Measurements from ENCODE around the gene HBZ. TPM values are rescaled to one million over a fixed set of nuclear protein-coding genes. Genes with fewer than 3 reads are reported as not detected.
"Not testable (repeated sequence)": the region's sequence is repeated elsewhere in the genome, so short reads cannot be mapped to it uniquely, and the experiment has no call there.

HBZ gene
- polyA plus RNA-seq, 3 donors, result 1.4 to 1.6 TPM; not detected in 1

DNA sequence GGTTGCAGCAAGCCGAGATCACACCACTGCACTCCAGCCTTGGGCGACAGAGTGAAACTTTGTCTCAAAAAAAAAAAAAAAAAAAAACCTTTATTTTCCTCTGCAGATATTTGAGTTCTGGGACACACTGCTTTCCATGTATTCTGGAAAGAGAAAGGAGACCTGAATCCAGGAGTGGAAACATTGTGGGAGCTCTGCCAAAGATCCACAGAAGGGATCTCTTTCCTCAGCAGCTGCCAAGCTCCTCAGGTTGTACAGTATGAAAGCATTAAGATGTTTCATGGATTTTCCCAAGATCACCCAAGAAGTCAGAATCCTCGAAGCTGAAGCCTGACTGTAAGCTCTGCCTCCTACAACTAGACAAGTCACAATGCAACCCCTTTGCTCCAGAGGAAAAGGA is 27.4 kb upstream of the HBZ start:
- no peak for DNase-seq (ENCODE audit: extremely low read depth in 1 of 11, low read depth in 9 of 11, low spot score in 4 of 11)

DNA sequence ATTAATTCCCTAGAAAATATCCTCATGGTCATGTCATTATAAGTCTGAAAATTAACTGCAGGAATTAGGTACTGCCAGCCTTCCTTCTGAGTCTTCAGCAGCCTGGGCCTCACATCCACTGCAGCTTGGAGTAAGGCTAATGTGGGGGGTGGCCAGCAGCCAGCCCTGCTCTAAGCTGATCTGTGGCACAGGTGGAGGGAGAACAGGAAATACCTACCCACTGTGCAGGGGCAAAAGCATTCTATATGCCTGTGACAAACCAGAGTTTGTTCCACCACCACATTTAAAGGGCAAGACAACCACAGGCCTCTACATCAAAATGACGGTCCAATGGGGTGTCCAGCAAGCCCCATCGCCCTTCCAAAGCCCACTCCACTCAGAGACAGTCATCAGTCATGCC is 23.4 kb upstream of the HBZ start:
- DNase-seq (ENCODE audit: extremely low read depth in 1 of 11, low read depth in 9 of 11, low spot score in 4 of 11), result no peak

DNA sequence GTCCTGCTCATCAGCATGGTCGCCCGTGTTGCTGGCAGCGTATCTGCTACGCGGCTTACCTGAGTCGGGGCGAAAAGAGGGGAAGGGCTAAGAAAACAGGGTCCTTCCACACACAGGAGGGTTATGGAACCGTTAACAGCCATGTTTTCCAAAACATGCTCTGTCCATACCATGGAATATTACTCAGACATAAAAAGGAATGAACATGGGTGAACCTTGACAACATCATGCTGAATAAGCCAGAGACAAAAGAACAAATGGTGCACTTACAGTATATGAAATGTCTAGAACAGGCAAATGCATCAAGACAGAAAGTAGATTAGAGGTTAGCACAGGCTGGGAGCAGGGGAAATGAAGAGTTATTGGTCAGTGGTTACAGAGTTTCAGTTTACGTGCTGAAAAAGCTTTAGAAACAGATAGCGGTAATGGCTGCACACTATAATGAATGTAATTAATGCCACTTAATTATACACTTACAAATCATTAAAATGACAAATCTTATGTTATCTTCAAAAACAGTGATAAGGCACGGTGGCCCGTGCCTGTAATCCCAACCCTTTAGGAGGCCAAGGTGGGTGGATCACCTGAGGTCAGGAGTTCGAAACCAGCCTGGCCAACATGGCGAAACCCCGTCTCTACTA is 21.8 kb upstream of the HBZ start:
- DNase-seq (ENCODE audit: extremely low read depth in 1 of 11, low read depth in 9 of 11, low spot score in 4 of 11), result no peak

DNA sequence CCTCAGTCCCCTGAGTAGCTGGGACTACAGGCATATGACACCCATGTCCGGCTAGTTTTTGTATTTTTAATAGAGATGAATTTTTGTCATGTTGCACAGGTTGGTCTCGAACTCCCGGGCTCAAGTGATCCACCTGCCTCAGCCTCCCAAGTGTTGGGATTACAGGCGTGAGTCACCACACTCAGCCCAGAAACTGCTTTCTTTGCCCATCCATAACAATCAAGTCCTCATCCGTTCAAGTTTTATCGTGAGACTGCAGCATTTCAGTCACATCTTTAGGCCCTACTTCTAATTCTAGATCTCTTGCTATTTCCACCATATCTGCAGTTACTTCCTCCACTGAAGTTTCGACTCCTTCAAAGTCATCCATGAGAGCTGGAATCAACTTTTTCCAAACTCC is 20.3 kb upstream of the HBZ start:
- DNase-seq (ENCODE audit: extremely low read depth in 1 of 11, low read depth in 9 of 11, low spot score in 4 of 11), result no peak

DNA sequence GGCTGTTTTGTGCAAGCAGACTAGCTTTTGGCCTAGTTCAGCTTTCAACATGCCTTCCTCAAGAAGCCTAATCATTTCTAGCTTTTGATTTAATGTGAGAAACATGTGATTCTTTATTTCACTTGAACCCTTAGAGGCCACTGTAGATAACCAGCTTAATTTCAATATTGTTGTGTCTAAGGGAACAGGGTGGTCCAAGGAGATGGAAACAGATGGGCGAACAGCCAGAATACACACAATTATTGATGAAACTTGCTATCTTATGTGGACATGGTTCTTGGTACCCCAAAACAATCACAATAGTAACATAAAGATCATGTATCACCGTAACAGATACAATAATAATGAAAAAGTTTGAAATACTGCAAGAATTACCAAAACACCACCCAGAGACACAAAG is 18.7 kb upstream of the HBZ start:
- no peak for DNase-seq (ENCODE audit: extremely low read depth in 1 of 11, low read depth in 9 of 11, low spot score in 4 of 11)

DNA sequence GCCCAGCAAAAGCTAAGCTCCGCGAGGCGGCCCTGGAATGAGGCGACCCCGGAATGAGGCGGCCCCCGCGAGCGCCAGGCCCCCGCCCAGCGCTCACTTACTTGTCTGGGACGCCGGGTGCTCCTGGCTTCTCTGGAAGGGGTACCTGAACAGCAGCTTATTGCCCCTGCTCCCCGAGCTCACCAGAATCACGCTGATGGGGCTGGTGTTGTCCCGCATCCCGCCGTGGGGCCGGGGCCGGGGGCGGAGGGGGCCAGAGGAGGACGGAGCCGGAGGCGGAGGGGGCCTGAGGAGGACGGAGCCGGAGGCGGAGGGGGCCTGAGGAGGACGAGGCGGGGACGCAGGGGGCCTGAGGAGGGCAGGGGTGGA is 14.4 kb upstream of the HBZ start:
- DNase-seq (ENCODE audit: extremely low read depth in 1 of 11, low read depth in 9 of 11, low spot score in 4 of 11), result peak in 2 of 11 donors; percentile 13 to 28

DNA sequence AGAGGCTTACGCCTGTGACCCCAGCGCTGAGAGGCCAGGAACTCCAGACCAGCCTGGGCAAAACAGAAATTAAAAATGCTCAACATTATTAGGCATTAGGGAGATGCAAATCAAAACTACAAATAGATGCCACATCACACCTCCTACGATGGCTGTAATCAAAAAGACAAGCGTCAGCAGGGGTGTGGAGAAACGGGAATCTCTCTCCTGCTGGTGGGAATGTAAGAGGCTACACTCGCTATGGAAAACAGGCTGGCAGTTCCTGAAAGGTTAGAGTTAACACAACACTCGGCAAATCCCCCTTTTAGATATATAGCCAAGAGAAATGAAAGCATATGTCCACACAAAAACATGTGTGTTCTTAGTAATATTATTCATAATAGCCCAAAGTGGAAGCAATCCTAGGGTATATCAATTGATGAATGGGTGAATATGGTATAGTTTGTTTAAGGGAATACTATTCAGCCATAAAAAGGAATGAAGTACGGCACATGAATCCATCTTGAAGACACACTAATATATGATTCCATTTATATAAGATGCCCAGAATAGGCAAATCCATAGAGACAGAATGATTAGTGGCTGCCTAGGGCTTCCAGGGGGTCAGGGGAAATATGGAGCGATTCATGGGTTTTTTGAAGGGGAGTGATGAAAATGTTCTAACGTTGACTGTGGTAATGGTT is 12.1 kb upstream of the HBZ start:
- no peak for DNase-seq (ENCODE audit: extremely low read depth in 1 of 11, low read depth in 9 of 11, low spot score in 4 of 11)

DNA sequence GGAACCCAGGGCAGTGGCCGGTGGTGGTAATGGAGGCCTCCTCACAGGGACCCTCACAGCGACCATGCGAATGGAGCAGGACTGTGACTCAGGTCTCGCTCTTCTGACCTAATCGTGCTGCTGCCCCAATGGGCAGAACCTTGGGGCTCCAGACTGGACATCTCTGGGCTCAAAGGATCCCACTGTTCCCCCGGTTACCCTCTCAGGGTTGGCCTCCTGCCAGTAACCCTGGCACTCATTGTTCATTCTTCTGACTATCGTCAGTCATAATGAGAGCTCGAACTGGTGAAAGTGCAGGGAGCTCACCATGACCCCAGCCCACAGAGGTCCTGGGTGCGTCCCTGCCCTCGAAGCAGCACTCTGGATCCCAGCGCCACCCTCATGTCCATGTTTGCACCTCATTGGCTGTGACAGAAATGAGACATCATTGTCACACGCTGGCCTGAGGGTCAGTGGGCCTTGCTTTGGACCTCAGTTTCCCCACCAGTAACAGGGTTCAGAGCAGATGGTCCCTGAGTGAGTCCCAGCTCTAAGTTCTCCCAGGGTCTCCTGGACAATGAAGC is 10.0 kb upstream of the HBZ start:
- no peak for DNase-seq (ENCODE audit: extremely low read depth in 1 of 11, low read depth in 9 of 11, low spot score in 4 of 11)

DNA sequence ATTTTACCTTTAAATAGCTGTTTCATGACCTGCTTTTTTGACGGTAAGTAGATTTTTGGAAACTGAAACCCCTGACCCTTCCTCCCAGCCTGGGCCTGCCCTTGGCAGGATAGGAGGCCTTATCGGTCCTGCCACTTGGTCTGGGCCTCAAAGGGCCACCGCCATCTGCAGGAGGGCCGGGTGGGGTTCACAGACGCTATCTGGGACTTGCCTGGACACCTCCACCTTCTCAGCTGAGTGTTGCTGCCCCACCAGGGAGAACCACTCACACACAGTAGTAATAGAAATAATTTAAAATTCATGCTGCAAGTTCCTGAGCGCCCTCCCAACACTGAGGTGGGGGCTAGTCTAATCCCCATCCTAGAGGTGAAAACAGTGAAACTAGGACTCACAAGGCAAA is 9.4 kb upstream of the HBZ start:
- no peak for DNase-seq (ENCODE audit: extremely low read depth in 1 of 11, low read depth in 9 of 11, low spot score in 4 of 11)

DNA sequence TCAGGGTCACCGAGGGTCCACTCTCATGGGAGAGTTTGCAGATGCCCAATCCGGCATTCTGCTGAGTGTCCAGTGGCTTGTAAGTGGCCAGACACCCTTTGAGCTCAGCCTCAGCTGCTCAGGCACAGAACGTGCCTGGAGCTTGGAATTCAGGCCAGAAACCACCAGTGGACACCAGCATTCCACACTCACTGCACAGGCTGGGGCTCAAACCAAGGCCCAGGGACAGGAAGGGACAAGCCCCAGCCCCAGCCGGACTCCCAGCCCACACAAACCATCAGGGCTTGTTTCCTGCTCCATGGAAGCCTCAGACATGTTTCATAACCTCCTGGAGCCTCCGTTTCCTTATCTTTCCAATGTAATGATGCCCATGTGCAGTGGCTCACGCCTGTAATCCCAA is 9.0 kb upstream of the HBZ start:
- DNase-seq (ENCODE audit: extremely low read depth in 1 of 11, low read depth in 9 of 11, low spot score in 4 of 11), result no peak

DNA sequence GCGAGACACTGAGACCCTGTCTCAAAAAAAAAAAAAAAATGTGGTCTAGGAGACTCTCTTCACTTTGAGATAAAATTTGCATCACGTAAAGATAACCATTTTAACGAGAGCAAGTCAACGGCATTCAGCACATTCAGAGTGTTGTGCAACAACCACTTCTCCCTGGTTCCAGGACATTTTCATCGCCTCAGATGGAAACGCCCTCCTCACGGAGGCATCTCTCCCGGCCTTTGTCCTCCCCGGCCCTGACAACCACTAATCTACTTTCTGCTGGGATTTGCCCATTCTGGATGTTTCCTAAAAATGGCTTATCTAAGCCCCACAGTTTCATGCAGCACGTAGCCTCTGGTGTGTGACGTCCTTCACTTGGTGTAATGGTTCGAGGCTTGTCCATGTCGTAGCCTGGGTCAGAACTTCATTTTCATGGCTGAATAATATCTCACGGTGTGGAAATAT is 7.6 kb upstream of the HBZ start:
- no peak for DNase-seq (ENCODE audit: extremely low read depth in 1 of 11, low read depth in 9 of 11, low spot score in 4 of 11)

DNA sequence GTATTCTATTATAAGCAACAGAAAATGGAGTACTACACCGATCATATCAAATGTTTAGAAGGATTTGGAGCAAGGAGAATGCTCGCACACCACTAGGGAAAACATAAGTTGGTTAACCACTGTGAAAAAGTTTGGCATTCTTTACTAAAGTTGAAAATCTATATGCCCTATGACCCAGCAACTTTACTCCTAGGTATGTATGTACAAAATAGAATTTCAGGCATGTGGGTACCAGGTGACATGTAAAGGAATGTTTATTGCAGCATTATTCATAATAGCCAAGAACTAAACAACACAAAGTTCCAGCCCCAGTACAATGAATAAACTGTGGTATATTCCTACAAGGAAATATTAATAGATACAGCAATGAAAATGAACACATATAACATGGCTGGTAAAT is 5.8 kb upstream of the HBZ start:
- DNase-seq (ENCODE audit: extremely low read depth in 1 of 11, low read depth in 9 of 11, low spot score in 4 of 11), result no peak

DNA sequence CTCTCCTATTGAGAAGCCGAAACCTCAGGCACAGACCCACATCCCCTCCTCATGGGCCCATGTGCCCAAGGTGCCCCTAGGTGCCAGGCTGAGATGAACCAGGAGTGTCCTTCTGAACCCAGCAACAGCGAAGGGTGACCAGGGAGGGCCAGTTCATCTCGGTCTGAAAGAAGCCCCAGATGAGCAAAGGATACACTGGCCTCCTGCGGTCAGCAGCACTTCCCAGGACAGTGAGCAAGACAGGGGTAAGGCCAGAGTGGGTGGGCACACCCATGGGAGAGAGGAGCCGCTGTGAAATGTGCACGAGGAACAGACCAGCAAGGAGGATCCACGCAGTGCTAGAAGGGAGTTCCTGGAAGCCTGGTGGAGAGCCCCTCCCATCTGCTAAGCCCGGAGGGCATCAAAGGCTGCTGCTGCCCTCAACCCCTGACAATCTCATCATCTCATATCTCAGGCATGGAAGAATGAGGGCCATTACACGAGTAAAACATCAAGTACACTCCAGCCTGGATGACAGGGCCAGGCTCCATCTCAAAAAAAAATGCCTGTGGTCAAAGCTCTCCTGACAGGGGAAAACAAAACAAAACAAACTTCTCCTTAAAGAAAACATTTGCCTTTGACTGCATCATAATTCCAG is 3.3 kb upstream of the HBZ start:
- DNase-seq (ENCODE audit: extremely low read depth in 1 of 11, low read depth in 9 of 11, low spot score in 4 of 11), result no peak

DNA sequence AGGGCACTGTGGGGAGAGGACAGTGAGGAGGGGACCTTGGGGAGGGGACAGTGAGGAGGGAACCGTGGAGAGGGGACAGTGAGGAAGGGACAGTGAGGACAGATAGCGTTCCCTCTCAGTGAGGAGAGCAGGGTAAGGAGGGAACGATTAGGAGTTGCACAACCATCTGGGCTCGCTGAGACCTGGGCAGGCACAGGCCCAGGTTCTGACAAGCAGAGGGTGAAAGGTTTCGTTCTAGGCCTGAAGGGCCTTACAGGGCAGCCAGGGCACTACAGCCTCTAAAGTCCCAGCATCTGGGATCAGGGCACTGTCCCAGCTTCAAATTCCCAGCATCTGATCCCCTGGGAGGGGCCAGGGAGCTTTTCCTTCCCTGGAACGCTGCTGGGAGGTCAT is 681 bp downstream of the HBZ start:
- not testable (repeated sequence) for DNase-seq (ENCODE audit: extremely low read depth in 1 of 11, low read depth in 9 of 11, low spot score in 4 of 11)

DNA sequence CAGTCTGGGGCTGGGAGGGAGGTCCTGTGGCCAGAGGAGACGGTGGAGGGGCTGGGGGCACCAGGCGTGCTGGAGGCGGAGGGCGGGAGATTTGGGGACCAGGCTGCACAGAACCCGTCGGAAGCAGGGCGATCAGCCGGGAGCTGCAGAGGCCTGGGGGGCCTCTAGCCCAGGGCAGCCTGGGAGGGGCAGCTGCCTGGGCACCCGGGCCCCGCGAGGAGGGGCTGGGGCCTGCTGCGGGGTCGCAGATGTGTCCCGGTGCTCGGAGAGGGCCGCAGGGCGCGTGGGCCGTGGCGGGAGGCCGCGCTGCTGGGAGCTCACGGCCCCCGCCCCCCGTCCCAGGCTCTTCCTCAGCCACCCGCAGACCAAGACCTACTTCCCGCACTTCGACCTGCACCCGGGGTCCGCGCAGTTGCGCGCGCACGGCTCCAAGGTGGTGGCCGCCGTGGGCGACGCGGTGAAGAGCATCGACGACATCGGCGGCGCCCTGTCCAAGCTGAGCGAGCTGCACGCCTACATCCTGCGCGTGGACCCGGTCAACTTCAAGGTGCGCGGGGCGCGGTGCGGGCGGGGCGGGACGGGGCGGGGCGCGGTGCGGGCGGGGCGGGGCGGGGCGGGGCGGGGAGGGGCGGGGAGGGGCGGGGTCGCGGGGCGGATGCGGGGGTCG is 1.2 kb downstream of the HBZ start:
- not testable (repeated sequence) for DNase-seq (ENCODE audit: extremely low read depth in 1 of 11, low read depth in 9 of 11, low spot score in 4 of 11)

DNA sequence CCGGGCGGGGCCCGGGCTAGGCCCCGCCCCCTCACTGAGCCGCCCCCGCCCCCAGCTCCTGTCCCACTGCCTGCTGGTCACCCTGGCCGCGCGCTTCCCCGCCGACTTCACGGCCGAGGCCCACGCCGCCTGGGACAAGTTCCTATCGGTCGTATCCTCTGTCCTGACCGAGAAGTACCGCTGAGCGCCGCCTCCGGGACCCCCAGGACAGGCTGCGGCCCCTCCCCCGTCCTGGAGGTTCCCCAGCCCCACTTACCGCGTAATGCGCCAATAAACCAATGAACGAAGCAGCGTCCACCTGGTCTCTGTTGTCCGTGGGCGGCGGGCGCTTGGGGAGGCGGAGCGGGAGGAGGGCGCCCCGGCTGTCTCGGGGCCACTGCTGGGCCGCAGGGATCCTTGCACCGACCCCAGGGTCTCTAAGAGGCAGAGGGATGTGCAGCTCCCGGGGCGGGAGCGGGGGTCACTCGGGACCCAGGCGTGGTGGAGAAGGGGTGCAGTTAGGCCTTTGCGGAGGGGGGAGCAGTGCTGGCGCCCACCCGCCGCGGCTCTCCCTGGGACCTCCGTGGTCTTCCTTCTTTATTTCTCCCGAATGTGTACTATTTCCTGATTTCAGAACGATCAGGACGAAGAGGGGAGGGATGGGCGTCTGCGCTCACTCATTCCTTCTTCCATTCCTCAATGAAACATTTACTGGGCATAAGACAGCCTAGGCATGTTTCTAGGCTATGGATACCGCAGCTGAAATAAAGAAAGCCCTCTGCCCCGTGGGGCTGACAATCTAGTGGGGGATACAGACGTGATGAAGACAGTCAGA is 2.0 kb downstream of the HBZ start:
- DNase-seq (ENCODE audit: extremely low read depth in 1 of 11, low read depth in 9 of 11, low spot score in 4 of 11), result peak in 1 of 11 donors; percentile 30

DNA sequence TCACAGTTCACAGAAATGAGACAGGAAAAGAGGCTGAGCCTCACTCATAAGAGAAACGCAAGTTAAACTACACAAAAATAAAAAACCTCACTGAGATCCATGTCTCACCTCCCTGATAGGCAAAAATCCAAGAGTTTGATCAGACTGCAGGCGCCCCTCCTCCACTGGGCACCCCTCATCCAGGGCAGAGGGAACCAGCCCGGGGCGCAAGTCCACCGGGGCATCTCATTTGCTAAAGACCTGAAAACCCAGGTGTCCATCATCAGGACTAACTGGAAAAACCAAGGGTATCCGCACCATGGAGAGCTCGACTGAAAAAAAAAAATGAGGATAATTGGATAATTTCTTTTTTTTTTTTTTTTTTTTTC is 2.6 kb downstream of the HBZ start:
- DNase-seq (ENCODE audit: extremely low read depth in 1 of 11, low read depth in 9 of 11, low spot score in 4 of 11), result no peak

DNA sequence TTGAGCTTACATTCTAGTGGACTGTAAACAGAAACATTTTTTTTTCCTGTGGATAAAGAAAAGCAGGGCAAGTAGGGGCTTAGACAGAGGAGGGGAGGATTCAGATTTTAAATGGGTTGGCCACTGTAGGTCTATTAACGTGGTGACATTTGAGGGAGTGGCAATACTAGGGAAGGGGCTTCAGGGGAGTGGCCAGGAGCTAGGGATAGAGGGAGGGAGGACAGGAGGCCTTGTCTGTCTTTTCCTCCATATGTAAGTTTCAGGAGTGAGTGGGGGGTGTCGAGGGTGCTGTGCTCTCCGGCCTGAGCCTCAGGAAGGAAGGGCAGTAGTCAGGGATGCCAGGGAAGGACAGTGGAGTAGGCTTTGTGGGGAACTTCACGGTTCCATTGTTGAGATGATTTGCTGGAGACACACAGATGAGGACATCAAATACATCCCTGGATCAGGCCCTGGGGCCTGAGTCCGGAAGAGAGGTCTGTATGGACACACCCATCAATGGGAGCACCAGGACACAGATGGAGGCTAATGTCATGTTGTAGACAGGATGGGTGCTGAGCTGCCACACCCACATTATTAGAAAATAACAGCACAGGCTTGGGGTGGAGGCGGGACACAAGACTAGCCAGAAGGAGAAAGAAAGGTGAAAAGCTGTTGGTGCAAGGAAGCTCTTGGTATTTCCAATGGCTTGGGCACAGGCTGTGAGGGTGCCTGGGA is 6.8 kb downstream of the HBZ start:
- DNase-seq (ENCODE audit: extremely low read depth in 1 of 11, low read depth in 9 of 11, low spot score in 4 of 11), result no peak

Data from renal cortex interstitium (tissue), 11 donors.